SJSA1 (cell line): Measurements from ENCODE around the gene KIF9. TPM values are rescaled to one million over a fixed set of nuclear protein-coding genes. Genes with fewer than 3 reads are reported as not detected.
"Not testable (repeated sequence)": the region's sequence is repeated elsewhere in the genome, so short reads cannot be mapped to it uniquely, and the experiment has no call there.

Experiments
- DNase-seq, 2 experiments: peaks; one replicate each; pipeline ENCODE4 v3.0.0-alpha.2; 2015 to 2020; ENCODE audit warnings: low spot score in 2 of 2, low read depth in 1 of 2
- H3K27ac ChIP-seq: fragments of 250-450 bp; sonication (Bioruptor Pico); 2 replicates; pipeline ENCODE4 v1.5.1; 2020; ENCODE audit warnings: mild to moderate bottlenecking, moderate library complexity
- H3K27me3 ChIP-seq: fragments of 250-450 bp; sonication (Bioruptor Pico); replicated peaks from 2 replicates; pipeline ENCODE4 v1.5.1; 2020; ENCODE audit warnings: mild to moderate bottlenecking, moderate library complexity
- H3K36me3 ChIP-seq: fragments of 250-450 bp; sonication (Bioruptor Pico); 2 replicates; pipeline ENCODE4 v1.5.1; 2020; ENCODE audit warnings: mild to moderate bottlenecking
- H3K4me1 ChIP-seq: fragments of 250-450 bp; sonication (Bioruptor Pico); replicated peaks from 2 replicates; pipeline ENCODE4 v1.6.1; 2021; ENCODE audit warnings: mild to moderate bottlenecking
- H3K4me3 ChIP-seq: fragments of 250-450 bp; sonication (Bioruptor Pico); 2 replicates; pipeline ENCODE4 v1.5.1; 2020; ENCODE audit warnings: mild to moderate bottlenecking
- H3K9me3 ChIP-seq: fragments of 250-450 bp; sonication (Bioruptor Pico); replicated peaks from 2 replicates; pipeline ENCODE4 v1.5.1; 2020; ENCODE audit warnings: mild to moderate bottlenecking
- total RNA-seq: library from RNA; depleted of rRNA; stranded (reverse); fragments of >200 nt; shearing (Covaris generic); gene quantifications from 2 replicates; pipeline ENCODE4 v1.2.3, GENCODE V29; 2014

The KIF9 gene
- total RNA-seq, 1 experiment from 2014 or later, result 3.2 TPM

- Histone ChIP-seq H3K4me3 (no peak overlapping the region), H3K4me1 (no peaks in the 10 kb centered on the region), H3K27me3 (no peaks in the 10 kb centered on the region), H3K9me3 (no peaks in the 10 kb centered on the region), H3K36me3 (no peaks in the 10 kb centered on the region), H3K27ac (no peak overlapping the region)
- no peak for DNase-seq
Observed at GRCh38 chr3:47223755-47224154, 58.8 kb downstream of the KIF9 start.

DNA sequence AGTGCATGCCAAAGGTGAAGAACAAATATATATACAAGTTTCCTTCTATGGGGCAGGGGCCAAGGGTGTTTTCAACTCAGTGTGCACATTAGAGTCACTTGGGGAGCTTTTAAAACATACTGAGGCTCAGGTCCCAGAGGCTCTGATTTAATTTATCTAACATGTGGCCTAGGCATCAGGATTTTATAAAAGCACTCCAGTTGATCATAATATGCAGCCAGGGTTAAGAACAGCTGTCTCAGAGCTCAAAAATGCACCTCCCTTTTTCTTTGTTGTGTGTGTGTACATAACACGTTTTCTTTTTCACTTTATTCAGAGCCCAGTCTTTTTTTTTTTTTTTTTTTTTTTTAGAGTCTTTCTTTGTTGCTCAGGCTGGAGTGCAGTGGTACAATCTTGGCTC is 60.8 kb downstream of the KIF9 start:
- no peak for DNase-seq
- H3K27me3 ChIP-seq, result no peaks in the 10 kb centered on the region
- no peaks in the 10 kb centered on the region for H3K36me3 ChIP-seq
- no peak overlapping the region for H3K4me3 ChIP-seq
- H3K4me1 ChIP-seq, result no peaks in the 10 kb centered on the region
- H3K9me3 ChIP-seq, result no peaks in the 10 kb centered on the region
- no peak overlapping the region for H3K27ac ChIP-seq

DNA sequence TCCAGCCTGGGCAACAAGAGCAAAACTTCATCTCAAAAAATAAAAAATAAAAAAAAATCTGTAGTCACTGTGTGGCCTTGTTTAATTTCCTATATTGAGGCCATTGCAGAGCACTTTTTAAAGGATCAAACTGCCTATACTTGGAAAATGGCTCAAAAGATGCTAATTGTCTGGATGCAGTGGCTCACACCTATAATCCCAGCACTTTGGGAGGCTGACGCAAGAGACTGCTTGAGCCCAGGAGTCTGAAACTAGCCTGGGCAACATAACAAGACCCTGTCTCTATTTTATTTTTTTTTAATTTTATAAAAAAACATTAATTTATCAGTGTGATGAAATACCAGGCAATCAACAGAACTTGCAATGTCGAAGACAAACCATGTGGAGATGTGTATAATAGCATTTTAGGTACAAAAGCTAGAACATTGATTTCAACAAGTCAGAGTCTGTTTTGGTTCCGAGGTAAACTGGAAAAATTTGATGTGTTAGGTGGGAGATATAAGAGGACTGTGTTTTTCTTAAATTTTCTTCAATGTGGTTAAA is 71.7 kb downstream of the KIF9 start:
- Histone ChIP-seq H3K36me3 (no peaks in the 10 kb centered on the region), H3K27me3 (no peaks in the 10 kb centered on the region), H3K4me1 (peaks cover 11% of the 10 kb centered on the region), H3K9me3 (no peaks in the 10 kb centered on the region), H3K27ac (no peak overlapping the region), H3K4me3 (no peak overlapping the region)
- no peak for DNase-seq

- H3K4me3 ChIP-seq, H3K4me1 ChIP-seq, DNase-seq, H3K27me3 ChIP-seq, H3K36me3 ChIP-seq, H3K27ac ChIP-seq, H3K9me3 ChIP-seq: not testable (repeated sequence)
Observed at GRCh38 chr3:47206022-47206421, 76.6 kb downstream of the KIF9 start.

- DNase-seq, result no peak
- Histone ChIP-seq H3K9me3 (no peaks in the 10 kb centered on the region), H3K27ac (no peak overlapping the region), H3K4me1 (no peaks in the 10 kb centered on the region), H3K4me3 (no peak overlapping the region), H3K36me3 (no peaks in the 10 kb centered on the region), H3K27me3 (no peaks in the 10 kb centered on the region)
Observed at GRCh38 chr3:47204875-47205274, 77.7 kb downstream of the KIF9 start.

- Histone ChIP-seq H3K4me1 (no peaks in the 10 kb centered on the region), H3K4me3 (no peak overlapping the region), H3K27ac (no peak overlapping the region), H3K27me3 (no peaks in the 10 kb centered on the region), H3K9me3 (no peaks in the 10 kb centered on the region), H3K36me3 (no peaks in the 10 kb centered on the region)
- no peak for DNase-seq
Observed at GRCh38 chr3:47202542-47202941, 80.1 kb downstream of the KIF9 start.

DNA sequence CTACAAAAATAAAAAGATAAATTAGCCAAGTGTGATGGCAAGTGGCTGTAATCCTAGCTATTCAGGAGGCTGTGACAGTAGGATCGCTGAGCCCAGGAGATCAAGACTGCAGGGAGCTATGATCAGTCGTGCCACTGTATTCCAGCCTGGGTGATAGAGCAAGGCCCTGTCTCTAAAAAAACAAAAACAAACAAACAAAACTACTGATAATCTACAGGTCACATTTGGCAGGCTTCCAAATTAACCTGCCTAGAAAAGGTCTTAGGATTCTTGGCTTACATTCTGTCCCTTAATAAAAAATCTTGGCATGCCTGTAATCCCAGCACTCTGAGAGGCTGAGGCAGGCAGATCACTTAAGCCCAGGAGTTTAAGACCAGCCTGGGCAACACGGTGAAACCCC is 85.3 kb downstream of the KIF9 start:
- H3K27ac ChIP-seq, result no peak overlapping the region
- no peaks in the 10 kb centered on the region for H3K27me3 ChIP-seq
- no peak overlapping the region for H3K4me3 ChIP-seq
- H3K9me3 ChIP-seq, result no peaks in the 10 kb centered on the region
- no peaks in the 10 kb centered on the region for H3K36me3 ChIP-seq
- no peaks in the 10 kb centered on the region for H3K4me1 ChIP-seq
- no peak for DNase-seq

DNA sequence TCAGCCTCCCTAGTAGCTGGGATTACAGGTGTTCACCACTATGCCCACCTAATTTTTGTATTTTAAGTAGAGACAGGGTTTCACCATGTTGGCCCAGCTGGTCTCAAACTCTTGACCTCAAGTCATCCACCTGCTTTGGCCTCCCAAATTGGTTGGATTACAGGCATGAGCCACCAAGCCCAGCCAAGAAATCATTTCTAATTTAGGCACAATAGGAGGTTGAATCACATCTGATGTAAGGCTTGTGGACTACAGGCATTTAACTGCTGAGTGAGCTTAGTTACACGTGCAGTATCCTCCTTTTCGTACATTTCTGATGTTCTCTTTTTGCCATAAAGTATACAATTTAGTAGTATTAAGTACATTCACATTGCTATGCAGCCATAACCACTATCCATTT is 87.6 kb downstream of the KIF9 start:
- no peak overlapping the region for H3K27ac ChIP-seq
- DNase-seq, result no peak

GRCh38 chr3:47193871-47194859 is 88.4 kb downstream of the KIF9 start:
- H3K4me1 ChIP-seq, result no peaks in the 10 kb centered on the region
- no peak overlapping the region for H3K27ac ChIP-seq

More for the DNA sequence above, 87.6 kb downstream of the KIF9 start:
- Histone ChIP-seq H3K9me3 (no peaks in the 10 kb centered on the region), H3K36me3 (no peaks in the 10 kb centered on the region), H3K4me3 (no peak overlapping the region), H3K27me3 (no peaks in the 10 kb centered on the region), H3K4me1 (no peaks in the 10 kb centered on the region)

GRCh38 chr3:47186285-47186684 is 96.3 kb downstream of the KIF9 start:
- H3K4me3 ChIP-seq, result no peak overlapping the region
- H3K27me3 ChIP-seq, result no peaks in the 10 kb centered on the region
- no peak overlapping the region for H3K27ac ChIP-seq
- no peaks in the 10 kb centered on the region for H3K36me3 ChIP-seq
- H3K9me3 ChIP-seq, result no peaks in the 10 kb centered on the region
- no peak for DNase-seq
- H3K4me1 ChIP-seq, result no peaks in the 10 kb centered on the region

More at GRCh38 chr3:47193871-47194859, 88.4 kb downstream of the KIF9 start:
- H3K27me3 ChIP-seq, result no peaks in the 10 kb centered on the region
- no peak for DNase-seq
- no peaks in the 10 kb centered on the region for H3K9me3 ChIP-seq
- no peak overlapping the region for H3K4me3 ChIP-seq
- no peaks in the 10 kb centered on the region for H3K36me3 ChIP-seq

GRCh38 chr3:47181685-47182084 is 100.9 kb downstream of the KIF9 start:
- not testable (repeated sequence) for H3K9me3 ChIP-seq, H3K27ac ChIP-seq, H3K27me3 ChIP-seq, DNase-seq, H3K36me3 ChIP-seq, H3K4me1 ChIP-seq, H3K4me3 ChIP-seq

- not testable (repeated sequence) for H3K27me3 ChIP-seq, DNase-seq, H3K4me3 ChIP-seq, H3K27ac ChIP-seq, H3K36me3 ChIP-seq, H3K4me1 ChIP-seq, H3K9me3 ChIP-seq
Observed at GRCh38 chr3:47180011-47180410, 102.6 kb downstream of the KIF9 start.
